H9 (cell line): Measurements from ENCODE around the gene LGALS14. TPM values are rescaled to one million over a fixed set of nuclear protein-coding genes. Genes with fewer than 3 reads are reported as not detected.

Source experiments
- DNase-seq: peaks from one replicate; pipeline ENCODE4 v3.0.0-alpha.2; 2017
- H2AFZ ChIP-seq: one replicate; pipeline ENCODE4 v1.6.1; 2013; ENCODE audit warnings: mild to moderate bottlenecking, low read length, control low read depth, moderate library complexity
- H2AK5ac ChIP-seq: 2 replicates; pipeline ENCODE4 v1.6.1; 2013; ENCODE audit warnings: low read length, control low read depth, mixed read lengths; ENCODE audit not compliant: insufficient read length
- H2BK120ac ChIP-seq: one replicate; pipeline ENCODE4 v1.6.1; 2013; ENCODE audit warnings: low read depth, mild to moderate bottlenecking, low read length, control low read depth, inconsistent platforms; ENCODE audit not compliant: poor library complexity, severe bottlenecking
- H2BK12ac ChIP-seq: 2 replicates; pipeline ENCODE4 v1.6.1; 2013; ENCODE audit warnings: low read length, control low read depth, mixed read lengths, low read depth; ENCODE audit not compliant: insufficient read length
- H2BK15ac ChIP-seq: 2 replicates; pipeline ENCODE4 v1.6.1; 2013; ENCODE audit warnings: low read depth, low read length, control low read depth
- H2BK20ac ChIP-seq: one replicate; pipeline ENCODE4 v1.6.1; 2013; ENCODE audit warnings: low read depth, mild to moderate bottlenecking, low read length, control low read depth, inconsistent platforms; ENCODE audit not compliant: poor library complexity, severe bottlenecking
- H2BK5ac ChIP-seq: 2 replicates; pipeline ENCODE4 v1.6.1; 2013; ENCODE audit warnings: low read length, control low read depth, mixed read lengths; ENCODE audit not compliant: insufficient read length
- H3K14ac ChIP-seq: 2 replicates; pipeline ENCODE4 v1.6.1; 2013; ENCODE audit warnings: low read length, control low read depth; ENCODE audit not compliant: insufficient read depth
- H3K18ac ChIP-seq: 2 replicates; pipeline ENCODE4 v1.6.1; 2013; ENCODE audit warnings: low read depth, mild to moderate bottlenecking, mixed read lengths, low read length, control low read depth; ENCODE audit not compliant: insufficient read length
- H3K23ac ChIP-seq: 2 replicates; pipeline ENCODE4 v1.6.1; 2013; ENCODE audit warnings: low read length, control low read depth, mixed read lengths, low read depth; ENCODE audit not compliant: insufficient read length
- H3K23me2 ChIP-seq: 2 replicates; pipeline ENCODE4 v1.6.1; 2013; ENCODE audit warnings: low read depth, mild to moderate bottlenecking, mixed read lengths, low read length, control low read depth; ENCODE audit not compliant: insufficient read length, poor library complexity, severe bottlenecking
- H3K27ac ChIP-seq: 2 replicates; pipeline ENCODE4 v1.5.1; 2013; ENCODE audit warnings: low read length, control low read depth, mixed read lengths, low read depth; ENCODE audit not compliant: insufficient read length
- H3K27me3 ChIP-seq: 2 replicates; pipeline ENCODE4 v1.6.1; 2013; ENCODE audit warnings: low read length, control low read depth, inconsistent platforms; ENCODE audit not compliant: insufficient read depth
- H3K4ac ChIP-seq: 2 replicates; pipeline ENCODE4 v1.6.1; 2013; ENCODE audit warnings: low read depth, mild to moderate bottlenecking, control low read depth, inconsistent platforms, low read length, moderate library complexity
- H3K4me1 ChIP-seq: 2 replicates; pipeline ENCODE4 v1.6.1; 2013; ENCODE audit warnings: low read length, control low read depth, inconsistent platforms; ENCODE audit not compliant: insufficient read depth
- H3K4me2 ChIP-seq: 2 replicates; pipeline ENCODE4 v1.6.1; 2013; ENCODE audit warnings: low read length, control low read depth, mixed read lengths; ENCODE audit not compliant: insufficient read length, insufficient read depth
- H3K56ac ChIP-seq: 2 replicates; pipeline ENCODE4 v1.6.1; 2013; ENCODE audit warnings: low read depth, mild to moderate bottlenecking, mixed read lengths, low read length, control low read depth; ENCODE audit not compliant: insufficient read length
- H3K79me1 ChIP-seq: 2 replicates; pipeline ENCODE4 v1.6.1; 2013; ENCODE audit warnings: low read depth, mild to moderate bottlenecking, moderate library complexity, low read length, control low read depth, inconsistent platforms; ENCODE audit not compliant: insufficient read depth, poor library complexity, severe bottlenecking
- H3K79me2 ChIP-seq: 2 replicates; pipeline ENCODE4 v1.6.1; 2013; ENCODE audit warnings: low read length, control low read depth, inconsistent platforms; ENCODE audit not compliant: insufficient read depth
- H3K9ac ChIP-seq: 2 replicates; pipeline ENCODE4 v1.6.1; 2013; ENCODE audit warnings: low read length, control low read depth, mixed read lengths; ENCODE audit not compliant: insufficient read length; ENCODE audit errors: extremely low read depth
- H3K9me3 ChIP-seq: one replicate; pipeline ENCODE4 v1.6.1; 2013; ENCODE audit warnings: low read depth, low read length, inconsistent platforms; ENCODE audit not compliant: control insufficient read depth
- H3T11ph ChIP-seq: one replicate; pipeline ENCODE4 v1.6.1; 2013; ENCODE audit warnings: mild to moderate bottlenecking, low read length, control low read depth, inconsistent platforms
- H4K20me1 ChIP-seq: one replicate; pipeline ENCODE4 v1.6.1; 2013; ENCODE audit not compliant: control insufficient read depth, insufficient read length, insufficient read depth
- H4K5ac ChIP-seq: 2 replicates; pipeline ENCODE4 v1.6.1; 2013; ENCODE audit warnings: low read depth, mild to moderate bottlenecking, mixed read lengths, low read length, control low read depth; ENCODE audit not compliant: insufficient read length
- H4K8ac ChIP-seq: replicated peaks from 2 replicates; pipeline ENCODE4 v1.6.1; 2013; ENCODE audit warnings: low read length, control low read depth, mixed read lengths, low read depth; ENCODE audit not compliant: insufficient read length
- H4K91ac ChIP-seq: 2 replicates; pipeline ENCODE4 v1.6.1; 2013; ENCODE audit warnings: low read depth, mild to moderate bottlenecking, moderate library complexity, mixed read lengths, low read length, control low read depth; ENCODE audit not compliant: insufficient read length
- H3K27ac Mint-ChIP-seq, 3 experiments: 2 replicates in 2 of 3; 3 replicates in 1 of 3; pipeline ENCODE4 v1.8.0; 2020 to 2021; ENCODE audit warnings: mixed read lengths in 3 of 3, mild to moderate bottlenecking in 1 of 3, moderate library complexity in 1 of 3
- H3K27me3 Mint-ChIP-seq: 2 replicates; pipeline ENCODE4 v1.8.0; 2021; ENCODE audit warnings: low read depth, mild to moderate bottlenecking, moderate library complexity, mixed read lengths
- H3K36me3 Mint-ChIP-seq, 3 experiments: 2 replicates in 2 of 3; 3 replicates in 1 of 3; pipeline ENCODE4 v1.8.0; 2020 to 2021; ENCODE audit warnings: low read depth in 3 of 3, mixed read lengths in 3 of 3; ENCODE audit not compliant: insufficient read depth in 1 of 3
- H3K4me1 Mint-ChIP-seq, 2 experiments: 2 replicates each; pipeline ENCODE4 v1.8.0; 2020; ENCODE audit warnings: mixed read lengths in 2 of 2
- H3K4me3 Mint-ChIP-seq, 2 experiments: 2 replicates in 1 of 2; 3 replicates in 1 of 2; pipeline ENCODE4 v1.8.0; 2020 to 2021; ENCODE audit warnings: mild to moderate bottlenecking in 2 of 2, mixed read lengths in 2 of 2, moderate library complexity in 1 of 2
- H3K9me3 Mint-ChIP-seq, 2 experiments: 2 replicates in 1 of 2; 3 replicates in 1 of 2; pipeline ENCODE4 v1.8.0; 2020; ENCODE audit warnings: mild to moderate bottlenecking in 2 of 2, mixed read lengths in 2 of 2, moderate library complexity in 1 of 2
- CTCF ChIP-seq: fragments of 200-600 bp; sonication (generic); conservative IDR thresholded peaks from 3 replicates; pipeline ENCODE4 v1.8.0; 2021; ENCODE audit warnings: antibody characterized with exemption, mild to moderate bottlenecking
- WGBS: extraction: QIAGEN DNeasy Blood & Tissue Kit; methylation state at CpG from one replicate; pipeline ENCODE4 v1.1.7; 2013; ENCODE audit warnings: missing lambda C conversion rate, low lambda C conversion rate, mixed read lengths; ENCODE audit not compliant: insufficient read length; ENCODE audit errors: extremely low coverage; 5-methylcytosine and 5-hydroxymethylcytosine counted together
- total RNA-seq: library from RNA; stranded (reverse); gene quantifications from 2 replicates; pipeline ENCODE4 v1.2.1, GENCODE V29; 2021

The LGALS14 gene
- total RNA-seq, 1 experiment from 2014 or later: not detected

DNA sequence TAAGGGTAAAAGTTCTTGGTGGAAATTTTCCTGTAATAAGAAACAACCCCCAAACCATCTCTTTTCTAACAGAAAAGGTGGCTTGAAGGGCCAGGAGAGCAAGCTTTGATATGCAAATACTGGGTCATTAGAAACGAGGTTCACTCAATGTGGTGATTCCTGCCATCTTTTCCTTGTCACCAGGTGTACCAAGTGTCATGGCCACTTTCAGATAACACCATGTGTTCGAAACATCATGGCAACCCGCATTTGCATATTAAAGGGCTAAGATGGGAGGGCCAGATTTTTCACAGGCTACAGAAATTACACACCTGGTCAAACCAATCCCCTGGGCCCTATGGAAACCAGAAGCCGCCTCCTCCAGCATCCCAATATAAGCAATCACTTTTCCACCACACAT, 33.3 kb upstream of the LGALS14 start:
- Histone ChIP-seq H2BK15ac (no peak overlapping the region), H2AK5ac (no peak overlapping the region), H2BK5ac (no peak overlapping the region), H3K27ac (no peak overlapping the region), H3K18ac (no peak overlapping the region), H3K23me2 (no peaks in the 10 kb centered on the region), H3K56ac (no peak overlapping the region), H2BK20ac (no peak overlapping the region), H4K20me1 (no peaks in the 10 kb centered on the region), H3K79me2 (no peaks in the 10 kb centered on the region), H3K79me1 (no peaks in the 10 kb centered on the region), H3T11ph (no peak overlapping the region), H2BK120ac (no peak overlapping the region), H3K14ac (no peak overlapping the region), H3K23ac (no peak overlapping the region), H3K27me3 (no peaks in the 10 kb centered on the region), H3K9ac (no peak overlapping the region), H3K9me3 (no peaks in the 10 kb centered on the region), H3K4me1 (peaks cover 5% of the 10 kb centered on the region; the same call in 1 of the 2 replicates), H2BK12ac (no peak overlapping the region), H4K5ac (no peak overlapping the region), H2AFZ (no peak overlapping the region), H4K8ac (no peak overlapping the region), H4K91ac (no peak overlapping the region), H3K4me2 (no peak overlapping the region), H3K4ac (no peak overlapping the region)
- peaks cover 9% of the 10 kb centered on the region for H3K27me3 Mint-ChIP-seq
- H3K27ac Mint-ChIP-seq: no peak overlapping the region
- no peak overlapping the region for H3K4me3 Mint-ChIP-seq
- peaks cover 10 to 13% of the 10 kb centered on the region in 2 experiments for H3K9me3 Mint-ChIP-seq
- no CpG with 5 or more reads among the region's 4 CpGs for WGBS
- DNase-seq: peak; percentile 50
- peaks cover 0 to 7% (median 0%) of the 10 kb centered on the region in 3 experiments; a peak in 1 of 7 replicates for H3K36me3 Mint-ChIP-seq
- no peak for TF ChIP-seq CTCF
- H3K4me1 Mint-ChIP-seq: peaks cover 15 to 19% of the 10 kb centered on the region in 2 experiments
